Prostate gland (tissue), 2 donors: ENCODE measurements around the gene NUP43. TPM values are rescaled to one million over a fixed set of nuclear protein-coding genes. Genes with fewer than 3 reads are reported as not detected.

Experiments used
- DNase-seq: peaks from one replicate; pipeline ENCODE4 v3.0.0-alpha.2; 2019; ENCODE audit warnings: low spot score
- H3K27ac ChIP-seq, 2 donors: fragments of 200-600 bp; sonication (generic); 2 replicates each; pipeline ENCODE4 v1.5.1; 2017 to 2019
- H3K27me3 ChIP-seq: fragments of 200-600 bp; sonication (generic); replicated peaks from 2 replicates; pipeline ENCODE4 v1.5.1; 2019; ENCODE audit not compliant: insufficient read depth
- H3K36me3 ChIP-seq, 2 donors: fragments of 200-600 bp; sonication (generic); 1 replicate in 1 of 2; 2 replicates in 1 of 2; pipeline versions ENCODE4 v1.5.1 to v1.8.1; 2017 to 2019
- H3K4me1 ChIP-seq: fragments of 200-600 bp; sonication (generic); replicated peaks from 2 replicates; pipeline ENCODE4 v1.5.1; 2019
- H3K4me3 ChIP-seq, 2 donors: fragments of 200-600 bp; sonication (generic); 2 replicates each; pipeline ENCODE4 v1.5.1; 2017 to 2019
- H3K9me3 ChIP-seq: fragments of 200-600 bp; sonication (generic); 2 replicates; pipeline ENCODE4 v1.5.1; 2017
- CTCF ChIP-seq, 4 experiments: fragments of 200-600 bp in 2 of 4; fragments of 450-650 bp in 2 of 4; sonication (generic) in 2 of 4; IDR thresholded peaks; 1 replicate in 3 of 4; 2 replicates in 1 of 4; pipeline ENCODE4 v1.5.1; 2016 to 2019; ENCODE audit warnings: antibody characterized with exemption in 4 of 4, mild to moderate bottlenecking in 2 of 4, moderate library complexity in 2 of 4
- POLR2A ChIP-seq: fragments of 450-650 bp; IDR thresholded peaks from one replicate; pipeline ENCODE4 v1.6.1; 2016; ENCODE audit warnings: antibody characterized with exemption, mild to moderate bottlenecking
- POLR2AphosphoS5 ChIP-seq: sonication (generic); formaldehyde crosslinking; IDR thresholded peaks from one replicate; pipeline ENCODE4 v1.6.1; 2017; ENCODE audit warnings: antibody characterized with exemption
- WGBS: methylation state at CpG from one replicate; pipeline ENCODE4 v1.1.5; 2018; 5-methylcytosine and 5-hydroxymethylcytosine counted together
- intact Hi-C: fragments of 100-400 bp; cut with DNase I; formaldehyde crosslinking; loops from one replicate; pipeline ENCODE4 v1.14.2; 2022
- total RNA-seq, 2 donors: library from RNA; depleted of rRNA; stranded (reverse); fragments of >200 nt; gene quantifications; one replicate each; pipeline ENCODE4 v1.1.0, GENCODE V29; 2016

Gene NUP43
- total RNA-seq, 2 donors from 2014 or later: 23.6 to 32.9 TPM

GRCh38 chr6:149777624-149778023 is 31.3 kb upstream of the NUP43 start:
- Histone ChIP-seq H3K4me1 (no peaks in the 10 kb centered on the region), H3K27me3 (no peaks in the 10 kb centered on the region), H3K4me3 (no peak overlapping the region), H3K36me3 (peaks cover 0 to 3% of the 10 kb centered on the region in 2 donors), H3K9me3 (no peaks in the 10 kb centered on the region), H3K27ac (no peak overlapping the region)
- intact Hi-C loops: no loop called here
- DNase-seq: no peak
- TF ChIP-seq POLR2A (no peak), CTCF (IDR thresholded peaks at IDR 0.05) (no peak), POLR2AphosphoS5 (no peak)
- WGBS: 100% methylated on average over 1 of the region's 1 CpG

GRCh38 chr6:149771925-149772324 is 25.6 kb upstream of the NUP43 start:
- no peaks in the 10 kb centered on the region for H3K27me3 ChIP-seq
- H3K4me1 ChIP-seq: no peaks in the 10 kb centered on the region
- intact Hi-C loops: no loop called here
- H3K4me3 ChIP-seq: no peak overlapping the region
- H3K9me3 ChIP-seq: no peaks in the 10 kb centered on the region
- H3K27ac ChIP-seq: no peak overlapping the region
- TF ChIP-seq POLR2A (no peak), POLR2AphosphoS5 (no peak), CTCF (IDR thresholded peaks at IDR 0.05) (no peak)
- no peak for DNase-seq
- WGBS: 87% methylated on average over 6 of the region's 6 CpGs
- peaks cover 3% of the 10 kb centered on the region in 2 donors for H3K36me3 ChIP-seq

- intact Hi-C loops: no loop called here
- DNase-seq: no peak
- peaks cover 3% of the 10 kb centered on the region in 2 donors for H3K36me3 ChIP-seq
These were observed 24.9 kb upstream of the NUP43 start for GRCh38 chr6:149771185-149771584.

GRCh38 chr6:149769676-149770075 is 23.3 kb upstream of the NUP43 start:
- Histone ChIP-seq H3K27ac (no peak overlapping the region), H3K9me3 (no peaks in the 10 kb centered on the region), H3K4me1 (no peaks in the 10 kb centered on the region), H3K36me3 (peaks cover 0 to 3% of the 10 kb centered on the region in 2 donors), H3K27me3 (no peaks in the 10 kb centered on the region), H3K4me3 (no peak overlapping the region)
- TF ChIP-seq CTCF (IDR thresholded peaks at IDR 0.05): no peak
- no peak for TF ChIP-seq POLR2A
- no peak for TF ChIP-seq POLR2AphosphoS5
- DNase-seq: no peak
- 92% methylated on average over 2 of the region's 2 CpGs for WGBS
- intact Hi-C loops: no loop called here

More at GRCh38 chr6:149771185-149771584, 24.9 kb upstream of the NUP43 start:
- WGBS: 98% methylated on average over 3 of the region's 3 CpGs
- no peak overlapping the region for H3K4me3 ChIP-seq
- H3K27me3 ChIP-seq: no peaks in the 10 kb centered on the region
- no peaks in the 10 kb centered on the region for H3K4me1 ChIP-seq
- no peaks in the 10 kb centered on the region for H3K9me3 ChIP-seq
- TF ChIP-seq CTCF (IDR thresholded peaks at IDR 0.05) (no peak), POLR2A (no peak), POLR2AphosphoS5 (no peak)
- no peak overlapping the region for H3K27ac ChIP-seq

- Histone ChIP-seq H3K4me3 (no peak overlapping the region), H3K36me3 (no peaks in the 10 kb centered on the region), H3K4me1 (no peaks in the 10 kb centered on the region), H3K27ac (no peak overlapping the region), H3K9me3 (no peaks in the 10 kb centered on the region), H3K27me3 (no peaks in the 10 kb centered on the region)
- intact Hi-C loops: no loop called here
- WGBS: 62% methylated on average over 3 of the region's 3 CpGs
- peak; percentile 24 for TF ChIP-seq POLR2AphosphoS5
- TF ChIP-seq POLR2A: no peak
- no peak for TF ChIP-seq CTCF (IDR thresholded peaks at IDR 0.05)
- peak; percentile 22 for DNase-seq
These were observed 19.9 kb upstream of the NUP43 start for GRCh38 chr6:149766156-149766769.
